Measurements from ENCODE around the gene FGFBP1.

The FGFBP1 gene

DNA sequence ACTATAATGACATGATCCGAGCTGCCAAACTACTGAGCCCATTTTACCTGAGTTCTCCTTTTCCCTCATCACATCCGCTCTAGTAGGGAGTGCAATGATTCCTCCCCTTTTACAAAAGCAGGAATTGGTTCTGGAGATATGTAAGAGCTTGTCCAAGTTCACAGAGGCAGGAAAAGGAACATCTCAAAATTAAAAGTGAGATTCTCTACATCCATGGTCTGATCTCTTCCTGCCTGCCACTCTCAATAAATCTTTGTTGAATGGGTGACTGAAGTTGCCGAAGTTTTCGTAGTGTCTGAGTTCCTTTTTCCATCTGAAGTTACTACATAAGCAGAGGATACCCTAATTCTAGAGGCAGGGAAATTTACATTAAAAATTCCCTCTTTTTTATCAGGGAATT lies at the start of gene FGFBP1:
TSS of gene FGFBP1 (minus strand) at position 101 of the 400 bp plus-strand sequence. CDS start 2,108 bp downstream, outside the sequence.
- no peak for DNase-seq

DNA sequence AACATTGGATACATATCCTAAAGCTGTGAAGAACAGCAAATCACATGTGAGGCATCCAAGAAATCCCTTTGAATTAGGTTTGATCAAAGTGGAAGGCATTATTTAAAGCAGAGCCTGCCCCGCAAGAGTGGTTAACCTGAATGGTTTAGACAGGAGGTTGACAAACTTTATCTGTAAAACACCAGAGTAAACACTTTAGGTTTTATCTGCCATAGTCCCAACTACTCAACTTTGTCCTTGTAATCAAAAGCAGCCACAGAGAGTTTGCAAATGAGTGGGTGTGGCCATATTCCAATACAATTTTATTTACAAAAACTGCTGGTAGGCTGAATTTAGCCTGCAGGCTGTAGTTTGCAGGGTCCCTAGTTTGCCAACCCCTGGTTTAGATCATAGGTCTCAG lies 49.7 kb upstream of the FGFBP1 start:
- DNase-seq, result no peak

- DNase-seq, result no peak
Observed at GRCh38 chr4:15986907-15987306, 48.4 kb upstream of the FGFBP1 start.

DNA sequence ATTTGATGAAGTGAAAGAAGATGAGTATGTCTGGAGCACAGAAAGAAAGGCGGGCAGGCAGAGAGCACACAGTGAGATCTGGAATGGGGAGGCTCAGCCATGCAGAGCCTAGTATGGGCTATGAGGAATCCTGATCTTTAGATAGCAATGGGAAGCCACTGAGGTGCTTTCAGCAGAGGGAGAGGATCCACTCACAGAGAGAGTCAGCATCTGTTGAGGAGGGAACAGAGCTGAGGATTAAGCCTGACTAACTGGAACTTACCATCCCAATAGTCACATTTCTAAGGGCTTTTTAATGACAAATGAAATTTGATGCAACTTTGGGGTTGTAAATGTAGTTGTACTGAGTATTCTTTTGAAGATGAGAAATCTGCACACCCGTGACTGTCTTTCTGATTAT lies 45.1 kb upstream of the FGFBP1 start:
- DNase-seq, result no peak

DNA sequence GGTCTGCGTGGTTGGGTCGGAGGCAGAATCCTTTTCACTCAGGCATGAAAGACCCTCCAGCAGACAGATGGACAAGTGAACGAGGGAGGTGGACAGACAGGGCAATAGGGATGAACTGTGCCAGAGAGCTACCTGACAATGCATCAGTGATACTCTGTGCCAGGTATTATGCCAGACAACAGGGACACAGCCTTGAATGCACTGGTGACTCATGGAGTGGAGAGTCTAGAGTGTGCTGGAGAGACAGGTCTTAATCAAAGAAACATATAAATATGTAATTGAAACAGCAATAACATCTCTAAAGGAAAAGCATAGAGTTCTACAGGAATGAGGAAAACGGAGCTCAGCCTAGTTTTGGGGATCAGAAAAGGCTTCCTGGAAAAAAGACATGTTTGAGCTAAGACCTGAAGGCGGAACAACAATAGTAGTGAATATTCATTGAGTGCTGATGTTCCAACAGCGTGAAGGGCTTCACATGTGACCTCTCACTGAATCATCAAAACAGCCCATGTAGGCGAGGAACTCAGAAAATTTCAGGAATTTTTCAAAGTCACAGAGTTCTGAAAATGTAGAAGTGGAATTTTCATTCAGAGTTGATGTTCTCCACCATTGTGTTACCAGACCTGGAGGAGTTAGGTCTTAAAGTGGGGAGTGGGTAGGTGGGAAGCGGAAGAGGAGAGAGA lies 44.4 kb upstream of the FGFBP1 start:
- no peak for DNase-seq

DNA sequence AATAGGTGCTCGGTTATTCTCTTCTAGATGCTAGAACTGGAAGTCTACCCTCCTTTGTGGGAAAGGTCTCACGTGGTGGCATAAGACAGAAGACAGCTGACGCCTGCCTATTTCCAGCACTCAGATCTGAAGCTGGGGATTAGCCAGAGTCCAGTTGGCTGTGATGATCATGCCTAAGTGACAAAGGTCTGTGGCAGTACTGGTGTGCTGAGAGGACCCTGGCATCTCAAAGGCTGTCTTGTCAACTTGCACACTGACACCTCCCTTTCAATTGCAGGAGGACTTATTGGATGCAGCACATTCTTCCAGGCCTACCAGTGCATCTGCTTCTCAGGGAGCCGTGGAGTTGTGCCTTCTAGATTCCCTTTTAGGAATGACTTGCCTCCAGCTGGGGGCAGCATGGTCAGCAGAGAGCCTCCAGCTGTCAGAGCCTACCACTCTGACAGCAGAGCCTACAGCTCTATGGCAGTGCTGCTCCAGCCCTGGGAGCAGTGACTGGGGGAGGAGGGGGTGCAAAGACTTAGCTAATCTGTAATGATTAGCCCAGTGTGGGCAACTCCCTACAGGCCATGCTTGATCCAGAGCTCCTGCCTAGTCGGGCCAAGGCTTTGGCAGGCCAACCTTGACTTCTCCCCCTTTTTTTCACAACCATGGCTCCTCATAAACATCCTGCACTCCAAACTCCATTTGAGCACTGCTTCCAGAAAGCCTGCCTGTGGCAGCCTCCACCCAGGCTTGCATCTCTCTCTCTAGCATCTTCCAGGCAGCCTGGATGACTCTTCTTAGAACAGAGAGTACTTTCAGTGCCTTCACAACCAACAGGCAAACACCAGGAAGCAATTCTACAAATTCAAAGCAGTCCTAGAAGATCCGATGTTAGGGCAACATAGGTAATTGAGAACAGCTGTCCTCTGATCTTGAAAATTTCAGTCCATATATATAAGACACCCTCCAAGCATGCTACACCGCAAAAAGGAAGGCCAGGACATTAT lies 38.2 kb upstream of the FGFBP1 start:
- no peak for DNase-seq

DNA sequence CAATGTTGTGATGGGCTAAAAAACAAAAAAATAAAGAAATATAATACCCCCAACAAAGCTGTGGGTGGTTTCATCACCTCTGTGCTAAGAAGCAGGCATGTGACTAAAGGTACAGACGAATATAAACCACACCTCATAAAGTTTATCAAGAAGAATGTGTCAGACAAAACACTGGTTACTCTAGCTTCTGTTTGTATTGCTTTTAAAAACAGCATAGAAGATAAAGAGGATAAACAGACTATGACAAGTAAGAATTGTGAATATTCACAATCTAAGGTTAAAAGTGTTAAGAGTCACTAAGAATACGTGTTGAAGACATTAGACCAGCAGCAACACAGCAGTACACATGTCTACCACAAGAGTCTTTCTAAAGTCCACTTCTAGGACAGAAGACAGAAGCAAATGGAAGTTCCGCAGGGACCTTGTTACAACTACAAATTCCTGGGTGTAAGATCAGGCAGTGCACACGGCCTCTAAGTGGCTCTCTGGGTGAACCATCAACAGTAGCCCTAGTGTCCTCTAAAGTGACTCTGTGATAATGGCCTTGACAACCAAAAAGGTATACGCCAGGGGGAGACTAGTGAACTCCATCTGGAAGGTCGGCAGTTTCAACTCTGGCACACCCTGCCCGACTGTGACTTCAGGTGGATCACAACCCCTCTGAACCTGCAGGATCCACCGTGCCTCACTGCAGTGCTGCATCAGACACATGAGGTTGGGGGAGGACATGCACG lies 32.7 kb upstream of the FGFBP1 start:
- no peak for DNase-seq

DNA sequence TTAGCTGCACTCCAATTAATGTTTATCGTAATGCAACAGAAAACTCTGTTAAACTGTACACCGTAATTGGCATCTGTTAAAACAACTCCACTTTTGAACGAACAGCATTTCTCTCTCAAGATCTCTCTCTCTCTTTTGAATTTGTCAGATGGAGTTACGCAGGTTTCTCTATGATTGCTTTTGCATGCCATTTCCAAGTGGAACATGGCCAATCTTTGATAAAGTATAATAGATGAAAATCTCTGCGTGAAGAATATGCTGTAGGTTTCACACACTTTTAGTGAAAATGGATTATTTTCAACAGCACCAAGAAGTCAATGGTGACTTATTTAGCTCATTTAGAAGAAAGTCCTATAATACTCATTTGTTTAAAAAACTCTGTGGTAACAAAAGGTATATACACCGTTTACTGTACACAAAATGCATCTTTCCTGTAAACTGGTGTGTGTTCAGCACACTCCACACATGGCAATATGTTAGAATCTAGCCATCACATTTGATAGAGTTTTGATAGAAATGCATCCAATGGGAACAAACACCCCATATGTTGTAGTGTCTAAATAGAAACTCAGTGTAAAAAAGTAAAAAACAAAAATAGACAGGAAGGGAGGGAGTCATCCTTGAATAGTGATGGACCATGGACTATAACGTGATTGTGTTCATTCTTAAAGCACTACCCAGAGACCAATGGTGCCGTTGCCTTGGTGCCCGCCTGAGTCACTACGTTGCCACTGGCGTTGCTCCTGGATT lies 30.2 kb upstream of the FGFBP1 start:
- DNase-seq, result no peak

DNA sequence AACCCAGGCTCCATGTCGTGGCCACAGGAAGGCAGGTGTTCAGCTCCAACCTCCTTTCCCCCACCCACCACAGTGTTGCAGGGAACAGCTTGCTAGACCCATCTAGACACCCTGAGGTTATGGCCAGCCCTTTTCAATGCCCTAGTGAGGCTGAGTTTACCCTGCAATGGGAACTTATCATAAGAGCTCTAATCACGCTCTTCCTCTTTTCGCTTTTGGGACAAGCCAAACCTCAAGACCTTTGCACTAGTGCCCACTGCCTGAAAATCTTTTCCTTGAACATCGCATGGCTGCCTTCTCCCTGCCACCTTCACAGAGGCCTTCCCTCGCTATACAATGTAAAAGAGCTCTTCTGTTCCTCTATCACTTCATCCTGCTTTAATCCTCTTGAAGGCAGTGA lies 26.8 kb upstream of the FGFBP1 start:
- DNase-seq, result no peak

GRCh38 chr4:15964159-15964558 lies 25.6 kb upstream of the FGFBP1 start:
- no peak for DNase-seq

GRCh38 chr4:15963576-15963975 lies 25.0 kb upstream of the FGFBP1 start:
- peak; percentile 33 for DNase-seq

GRCh38 chr4:15963001-15963451 lies 24.5 kb upstream of the FGFBP1 start, which contains the start of gene FGFBP2:
Gene FGFBP2 (minus strand): TSS chr4:15963175. CDS start chr4:15963129, 46 bp downstream.
- peak; percentile 54 for DNase-seq

- no peak for DNase-seq
Observed at GRCh38 chr4:15961781-15962510, 23.4 kb upstream of the FGFBP1 start.

DNA sequence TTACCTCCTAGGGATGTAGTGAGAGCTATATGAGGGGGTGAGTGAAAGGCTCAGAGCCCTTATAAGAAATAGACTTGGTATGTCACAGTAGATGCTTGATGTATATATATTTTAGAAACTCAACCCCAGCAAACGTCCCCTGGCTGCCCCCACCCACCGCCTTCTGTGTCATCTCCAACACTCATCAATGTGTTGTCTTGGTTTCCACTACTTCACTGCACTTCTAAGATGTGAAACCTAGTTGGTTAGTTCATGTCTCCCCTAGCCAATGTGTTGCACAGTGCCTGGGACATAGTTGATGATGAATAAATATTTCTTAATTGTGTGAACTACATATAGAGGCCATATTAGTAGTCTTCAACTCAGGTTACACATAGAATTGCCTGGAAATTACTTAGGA lies 20.0 kb upstream of the FGFBP1 start:
- no peak for DNase-seq

DNA sequence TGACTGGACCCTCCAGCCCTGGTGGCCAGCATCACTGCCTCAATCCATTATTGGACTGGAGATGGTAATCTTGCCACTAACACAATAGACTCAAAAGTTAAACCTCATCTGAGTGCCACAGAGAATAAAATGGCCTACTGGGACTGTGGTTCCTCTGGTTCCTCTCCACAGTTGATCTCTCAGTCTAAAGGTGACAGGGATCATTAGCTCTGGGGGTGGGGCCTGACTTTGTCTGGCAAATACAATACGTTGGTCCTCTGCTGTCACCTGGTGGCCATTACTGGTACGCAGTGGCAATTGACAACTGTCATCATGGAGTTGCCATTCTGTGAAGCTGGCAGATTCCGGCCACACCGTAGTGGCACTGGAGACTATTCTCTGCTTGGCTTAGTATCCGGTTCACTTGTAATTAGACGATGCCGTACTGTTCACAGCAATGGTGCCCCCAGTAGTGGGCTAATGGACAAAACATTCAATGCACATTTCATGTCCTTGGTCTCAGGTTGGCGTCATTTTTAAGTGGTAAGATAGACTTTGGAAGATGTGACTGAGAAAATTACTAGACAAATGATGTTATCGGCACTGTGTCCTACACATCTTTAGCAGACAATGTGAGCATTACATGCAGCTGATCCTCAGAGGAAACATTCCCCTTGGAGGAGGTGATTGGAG lies 17.8 kb upstream of the FGFBP1 start:
- peak; percentile 87 for DNase-seq

GRCh38 chr4:15955670-15956069 lies 17.1 kb upstream of the FGFBP1 start:
- DNase-seq, result no peak

DNA sequence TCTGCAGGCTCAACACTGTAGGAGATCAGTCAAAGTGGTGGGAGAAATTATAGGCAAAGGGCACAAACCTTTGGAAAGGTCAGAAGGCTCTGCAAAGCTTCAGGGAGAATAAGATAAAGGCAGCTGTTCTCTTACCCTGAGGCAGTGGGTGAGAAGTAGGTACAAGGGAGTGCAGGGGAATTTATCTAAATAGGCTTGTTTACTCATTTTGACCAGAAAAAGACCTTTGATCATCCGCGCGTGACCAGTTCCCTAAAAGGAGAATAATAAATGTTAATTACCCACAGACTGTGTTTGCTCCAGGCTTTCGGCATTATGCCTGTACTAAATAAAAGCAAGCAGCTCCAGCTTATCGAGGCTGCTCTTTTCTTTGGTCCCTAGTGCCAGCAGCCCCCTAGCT lies 15.1 kb upstream of the FGFBP1 start:
- DNase-seq, result no peak

DNA sequence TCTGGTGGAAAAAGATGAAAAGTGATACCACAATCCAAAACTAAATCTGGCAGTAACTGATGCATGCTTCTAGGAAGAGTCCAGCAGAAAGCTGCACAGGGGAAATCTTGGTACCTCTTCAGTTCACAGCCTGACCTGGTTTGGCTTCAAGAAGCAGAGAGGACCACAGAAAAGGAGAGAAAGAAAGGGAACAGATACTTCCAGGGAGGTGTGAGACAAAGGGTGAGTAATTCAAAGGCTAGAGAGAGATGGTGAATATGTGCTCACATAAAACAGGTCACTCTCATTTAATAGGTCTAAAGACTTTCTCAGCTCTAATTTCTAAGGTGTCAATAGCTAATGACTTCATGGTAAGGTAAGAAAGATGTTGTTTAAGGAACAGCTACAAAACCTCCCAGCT lies 13.2 kb upstream of the FGFBP1 start:
- no peak for DNase-seq

DNA sequence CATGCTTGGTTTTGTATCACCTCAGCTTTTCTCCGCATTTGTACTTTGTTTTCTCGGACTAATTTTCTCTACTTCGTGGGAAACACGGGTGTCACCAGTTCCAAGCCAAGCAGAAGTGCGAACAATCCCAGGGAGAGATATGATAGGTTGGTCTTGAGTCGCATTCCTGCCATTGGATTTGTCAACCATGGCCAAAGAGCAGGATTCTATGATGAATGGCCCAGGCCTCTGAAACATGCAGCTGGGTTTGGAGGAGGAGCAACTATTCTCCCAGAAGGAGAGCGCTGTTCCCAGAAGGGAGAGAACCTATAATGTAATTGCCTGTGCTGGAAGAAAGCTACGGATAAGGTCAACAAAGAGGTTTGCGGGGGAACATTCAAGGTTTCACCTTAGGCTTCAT lies 10.3 kb upstream of the FGFBP1 start:
- DNase-seq, result no peak

DNA sequence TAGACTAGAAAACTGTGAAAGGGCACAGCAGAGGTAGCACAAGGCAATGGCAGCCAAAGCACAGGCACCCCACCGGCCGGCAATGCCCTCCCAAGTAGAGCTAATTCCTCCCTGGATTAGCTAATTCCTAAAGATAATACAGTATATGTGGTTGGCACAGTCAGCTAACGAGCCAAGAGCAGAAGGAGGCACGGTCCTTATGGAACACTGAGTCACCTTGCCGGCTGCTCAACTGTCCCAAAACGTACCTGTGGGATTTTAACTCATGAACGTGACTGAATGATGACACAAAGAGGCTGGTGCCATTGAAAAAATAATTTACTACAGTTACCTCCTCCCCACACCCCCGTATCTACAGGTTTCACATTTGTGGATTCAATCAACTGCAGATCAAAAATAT lies 9.1 kb upstream of the FGFBP1 start:
- no peak for DNase-seq

- no peak for DNase-seq
Observed at GRCh38 chr4:15945516-15945915, 7.0 kb upstream of the FGFBP1 start.
